Activated CD4-positive, alpha-beta T cell treated with anti-CD3 and anti-CD28 coated beads, Interleukin-2, Interleukin-6, amounts not matched to agents 100 ng/mL and 50 ng/mL, durations not matched to agents 16 hours and 8 hours (primary cell): ENCODE data around the gene CAMSAP2.

Experiments used
- DNase-seq: peaks from one replicate; pipeline ENCODE4 v3.0.0-alpha.2; 2020

The CAMSAP2 gene

DNA sequence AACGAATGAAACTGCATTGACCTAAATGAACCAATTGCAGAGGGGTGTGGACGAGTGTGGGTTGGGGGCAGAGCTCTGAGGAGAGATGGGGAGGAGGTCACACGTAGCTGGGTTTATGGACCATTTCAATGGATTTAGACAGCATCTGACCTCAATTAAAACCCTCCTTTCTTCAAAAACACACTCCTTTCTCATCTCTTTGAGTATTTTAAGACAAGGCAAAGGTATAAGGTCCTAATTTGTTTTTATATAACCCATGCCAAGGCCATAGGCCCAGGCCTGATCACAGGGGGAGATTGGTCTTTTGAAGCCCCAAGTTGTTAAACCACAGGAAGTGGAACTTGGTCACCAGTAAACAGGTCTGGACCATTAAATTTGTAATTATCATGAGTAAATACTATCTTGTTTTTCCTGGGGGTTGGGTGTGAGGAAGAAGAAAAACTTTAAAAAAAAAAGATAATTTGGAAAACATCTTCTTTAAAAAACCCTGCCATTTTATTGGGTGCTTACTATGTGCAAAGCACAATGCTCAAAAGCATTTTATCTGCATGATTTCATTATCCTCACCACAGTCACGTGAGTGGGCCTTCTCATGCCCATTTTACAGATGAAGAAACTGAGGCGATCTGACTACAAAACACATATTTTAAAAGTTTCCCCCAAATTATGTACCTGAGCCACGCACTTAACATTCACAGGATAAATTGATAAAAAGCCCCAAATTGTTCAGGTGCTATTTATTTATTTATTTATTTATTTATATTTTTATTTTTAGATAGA, 147.1 kb downstream of the CAMSAP2 start:
- no peak for DNase-seq

DNA sequence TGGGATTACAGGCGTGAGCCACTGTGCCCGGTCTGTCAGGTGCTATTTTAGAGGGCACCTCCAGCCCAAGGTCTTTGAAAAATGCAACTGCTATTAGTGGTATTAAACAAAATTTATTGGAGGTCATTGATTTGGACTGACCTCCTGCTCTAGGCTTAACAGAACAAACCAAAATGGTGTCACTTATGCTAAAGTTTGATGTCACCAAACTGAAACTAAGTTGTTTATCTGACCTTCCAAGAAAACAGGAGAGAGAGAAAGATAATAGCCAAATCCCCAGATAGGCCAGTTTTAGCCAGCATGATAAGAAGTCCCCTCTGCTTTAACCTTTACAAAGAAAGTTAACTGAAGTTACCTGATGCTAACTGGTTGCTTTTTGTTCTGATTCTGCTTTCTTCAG, 147.9 kb downstream of the CAMSAP2 start:
- DNase-seq, result no peak

DNA sequence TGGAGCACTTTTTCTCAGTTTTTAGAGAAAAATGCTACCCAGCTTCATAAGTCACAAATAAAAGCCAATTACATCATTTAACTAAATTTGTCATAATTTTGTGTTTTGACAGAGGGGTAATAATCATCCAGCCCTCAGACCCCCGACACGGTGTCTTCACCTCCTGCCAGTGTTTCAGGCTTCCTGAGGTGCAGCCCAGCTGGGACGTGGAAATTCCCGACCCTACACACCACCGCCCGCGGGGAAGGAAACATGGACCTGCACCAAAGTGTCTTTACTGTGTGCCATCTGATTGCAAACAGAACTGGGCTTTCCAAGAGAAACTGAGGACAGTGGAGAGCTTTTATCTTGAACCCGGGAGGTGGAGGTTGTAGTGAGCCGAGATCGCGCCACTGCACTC, 148.3 kb downstream of the CAMSAP2 start:
- DNase-seq, result no peak

GRCh38 chr1:200887772-200888348, 149.2 kb downstream of the CAMSAP2 start:
- DNase-seq, result no peak

GRCh38 chr1:200888349-200888838, 149.7 kb downstream of the CAMSAP2 start:
- DNase-seq, result peak; percentile 76

GRCh38 chr1:200889571-200889970, 150.9 kb downstream of the CAMSAP2 start:
- DNase-seq, result peak; percentile 68

GRCh38 chr1:200890027-200890426, 151.3 kb downstream of the CAMSAP2 start:
- no peak for DNase-seq

DNA sequence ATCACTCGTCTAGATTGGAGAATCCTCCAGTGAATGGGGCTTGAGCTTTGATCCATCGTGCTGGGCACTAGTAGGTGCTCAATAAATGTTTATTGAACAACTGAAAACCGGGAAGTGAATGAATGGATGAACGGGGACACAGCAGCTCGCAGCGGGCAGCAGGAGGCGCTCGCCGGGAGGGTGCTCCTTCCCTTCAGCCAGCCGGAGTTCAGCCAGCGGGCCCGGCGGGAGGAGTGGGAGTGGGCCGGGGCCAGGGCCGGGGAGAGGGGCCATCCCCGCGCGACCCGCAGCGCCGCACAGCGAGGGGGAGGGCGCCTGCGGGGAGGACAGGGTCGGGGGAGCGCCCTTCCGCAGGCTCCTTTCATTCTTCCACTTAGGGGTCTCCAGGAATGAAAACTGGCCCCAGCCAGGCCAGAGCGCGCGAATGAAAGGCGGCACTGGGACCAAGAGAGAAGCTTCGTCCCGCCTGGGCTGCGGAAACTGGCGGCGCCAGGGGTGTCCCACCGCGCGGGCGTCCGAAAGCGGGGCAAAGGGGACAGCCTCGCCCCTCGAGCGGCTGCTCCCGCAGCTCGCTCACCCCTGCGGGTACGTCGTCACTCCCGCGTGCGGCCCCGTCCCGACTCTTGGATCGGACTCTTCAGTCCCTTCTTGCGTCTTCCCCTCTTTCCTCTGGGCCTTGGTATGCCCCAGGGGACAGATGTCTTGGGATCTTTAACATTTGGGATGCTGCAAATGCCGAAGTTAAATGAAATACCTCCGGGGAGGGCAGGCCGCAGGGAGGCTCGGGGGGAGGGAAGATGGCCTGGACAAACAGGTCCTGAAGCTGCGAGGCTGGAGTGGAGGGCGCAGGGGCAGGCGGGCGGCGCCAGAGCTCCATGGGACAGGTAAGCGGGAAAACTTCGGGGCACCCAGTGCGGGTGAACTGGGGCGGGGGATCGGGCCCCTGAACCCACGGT, 152.4 kb downstream of the CAMSAP2 start:
- DNase-seq, result no peak

DNA sequence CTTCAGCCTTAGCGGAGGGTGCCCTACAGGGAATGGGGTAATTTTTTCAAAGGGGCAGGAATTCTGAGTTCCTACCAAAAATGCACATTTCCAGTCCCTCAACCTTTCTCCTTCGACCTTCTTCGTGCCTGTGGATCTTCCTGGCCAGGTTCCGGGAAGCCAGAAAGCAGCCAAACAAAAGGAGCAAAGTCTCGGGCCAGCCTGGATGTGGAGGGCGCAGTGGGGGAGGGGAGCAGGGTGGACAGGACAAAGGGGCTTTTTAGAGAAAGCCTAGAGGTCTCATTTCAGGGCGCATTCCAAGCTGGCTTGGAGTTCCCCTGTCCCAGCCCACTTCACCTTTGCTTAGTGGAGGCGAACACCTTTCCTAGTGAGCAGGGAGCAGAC, 153.1 kb downstream of the CAMSAP2 start:
- DNase-seq, result no peak

DNA sequence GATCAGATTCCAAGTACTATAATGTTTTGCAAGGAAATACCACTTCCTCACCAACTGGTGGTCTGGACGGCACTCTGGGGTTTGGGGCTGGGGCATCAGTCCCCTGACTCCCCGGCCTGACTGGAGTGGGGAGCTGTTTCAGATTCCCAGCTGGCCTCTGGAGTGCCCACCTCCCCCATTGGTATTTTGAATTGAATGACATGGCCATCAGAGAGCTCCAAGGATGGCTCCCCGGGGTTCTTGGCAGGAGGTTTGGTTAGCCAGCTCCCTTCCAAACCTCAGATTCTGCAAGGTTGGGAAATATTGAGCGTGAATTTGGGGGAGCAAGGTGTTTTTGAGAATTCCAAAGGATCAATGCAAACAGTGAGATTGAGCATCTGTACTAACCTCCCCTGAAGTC, 153.9 kb downstream of the CAMSAP2 start:
- no peak for DNase-seq

- no peak for DNase-seq
Observed at GRCh38 chr1:200892958-200893357, 154.3 kb downstream of the CAMSAP2 start.

GRCh38 chr1:200893411-200893901, 154.8 kb downstream of the CAMSAP2 start:
- DNase-seq, result no peak

DNA sequence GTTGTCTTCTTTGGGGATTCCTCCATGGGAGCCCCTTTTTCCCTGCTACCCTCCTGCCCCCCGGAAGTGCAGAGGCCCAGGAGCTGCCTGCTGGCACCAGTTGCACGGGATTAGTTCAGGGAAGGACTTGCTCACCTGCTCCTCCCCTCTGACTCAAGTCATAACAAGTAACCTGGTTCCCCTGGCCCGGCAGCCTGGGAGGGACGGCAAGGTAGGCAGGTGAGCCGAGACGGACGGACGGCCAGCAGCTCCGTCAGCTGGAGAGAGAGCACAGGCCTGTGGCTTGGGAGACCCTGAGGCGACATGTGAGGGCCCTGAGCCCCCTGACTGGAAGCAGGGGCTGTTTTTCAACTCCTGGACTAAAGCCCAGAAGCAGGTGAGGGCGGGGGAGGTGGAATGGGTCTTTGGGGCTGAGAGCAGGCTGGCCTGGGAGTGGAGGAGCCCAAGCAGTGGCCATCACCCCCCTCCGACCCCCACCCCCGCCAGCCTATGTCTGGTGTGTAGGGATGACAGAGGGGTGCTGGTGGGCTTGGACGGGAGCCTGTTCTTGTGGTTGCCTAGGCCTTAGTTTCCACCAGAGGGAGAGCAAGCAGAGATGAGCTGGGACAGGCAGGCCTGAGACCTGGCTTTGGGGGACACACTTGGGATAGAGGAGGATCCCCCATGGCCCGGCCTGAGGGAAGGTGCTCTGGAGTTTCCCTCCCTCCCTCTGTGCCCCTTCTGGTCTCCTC, 156.2 kb downstream of the CAMSAP2 start, which contains the start of gene INAVA:
TSS of gene INAVA (plus strand) at position 189 of the 731 bp plus-strand sequence. CDS start 3,501 bp downstream, outside the sequence.
- no peak for DNase-seq

- DNase-seq, result no peak
Observed at GRCh38 chr1:200895443-200895789, 156.7 kb downstream of the CAMSAP2 start.

DNA sequence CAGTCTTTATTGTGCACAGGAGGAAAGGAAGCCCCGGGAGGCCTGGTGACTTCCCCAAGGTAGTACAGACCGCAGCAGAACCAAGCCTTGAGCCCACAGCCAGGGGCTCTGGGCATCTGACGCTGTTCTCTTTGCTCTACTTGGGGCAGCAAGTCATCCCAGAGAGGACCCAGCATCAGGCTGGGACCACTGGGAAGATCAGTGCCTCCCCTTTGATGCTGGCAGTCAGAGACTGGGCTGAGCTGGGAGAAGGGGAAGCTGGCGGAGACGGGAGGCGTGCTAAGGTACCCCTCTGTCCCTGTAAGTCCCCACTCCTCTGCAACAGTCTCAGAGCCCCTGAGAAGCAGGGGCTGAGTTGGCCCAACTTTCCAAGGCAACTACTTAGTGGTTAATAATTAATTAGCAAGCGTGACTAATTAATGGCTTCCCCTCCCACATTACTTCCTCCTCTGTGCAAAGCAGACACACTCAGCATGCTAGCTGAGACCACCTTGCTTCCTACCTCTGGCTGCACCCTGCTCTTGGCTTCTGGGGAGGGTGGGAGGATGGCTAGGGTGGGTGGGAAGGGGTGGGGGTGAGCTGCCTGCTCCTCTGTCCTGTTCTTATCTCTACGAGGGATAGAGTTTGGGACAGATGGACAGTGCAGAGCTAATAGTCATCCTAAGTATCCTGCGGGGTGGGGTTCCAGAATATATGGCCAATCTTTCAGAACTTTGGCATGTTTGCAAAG, 157.3 kb downstream of the CAMSAP2 start:
- no peak for DNase-seq

DNA sequence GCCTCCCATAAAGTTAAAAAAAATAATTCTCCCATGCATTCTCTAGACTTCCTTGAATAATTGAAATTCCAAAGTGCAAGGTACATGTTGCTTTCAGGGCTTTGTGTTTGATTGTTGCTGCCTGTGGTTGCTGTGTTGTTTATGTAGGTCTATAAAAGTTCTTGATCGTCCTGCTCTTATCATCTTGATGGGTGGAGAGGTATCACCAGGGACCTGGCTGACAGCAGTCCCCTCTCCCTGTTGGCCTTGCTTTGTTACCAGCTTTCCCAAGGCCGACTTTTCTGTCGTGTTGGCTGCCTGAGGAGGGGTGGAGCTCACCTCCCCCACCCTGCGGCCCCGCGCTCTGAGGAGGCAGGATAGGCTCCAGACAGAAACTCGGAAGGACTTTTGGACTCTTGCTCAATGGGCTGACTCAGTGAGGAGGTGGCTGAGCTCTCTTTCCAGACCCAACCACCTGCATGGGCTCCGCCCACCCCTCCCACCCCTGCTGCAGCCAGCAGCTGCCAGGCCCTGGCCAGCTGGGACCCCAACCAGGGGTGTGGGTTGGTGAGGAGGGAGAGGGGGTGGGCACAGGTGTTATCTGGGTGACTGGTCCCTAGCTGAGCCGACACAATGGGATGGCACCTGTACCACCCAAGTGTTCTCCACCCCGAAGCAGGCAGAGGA, 158.0 kb downstream of the CAMSAP2 start:
- DNase-seq, result no peak

DNA sequence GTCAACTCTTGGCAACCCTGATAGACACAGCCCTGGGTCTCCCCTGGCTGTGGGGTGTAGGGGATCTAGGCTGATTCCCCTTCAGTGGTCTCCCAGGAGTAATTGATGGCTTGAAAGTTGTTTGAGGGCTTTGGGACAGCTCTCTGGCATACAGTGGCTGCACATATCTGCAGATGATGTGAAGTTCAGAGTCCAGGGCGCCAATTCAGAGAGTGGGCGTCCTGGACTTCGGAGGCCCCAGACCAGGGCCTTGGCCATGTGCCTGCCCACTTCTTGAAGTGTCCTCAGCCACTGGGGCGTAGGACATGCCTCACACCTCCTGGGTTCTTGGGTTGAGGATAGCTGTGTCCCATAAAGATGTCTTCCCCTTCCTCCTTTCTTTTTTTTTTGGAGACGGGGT, 158.6 kb downstream of the CAMSAP2 start:
- no peak for DNase-seq

- DNase-seq, result no peak
Observed at GRCh38 chr1:200899015-200899386, 160.3 kb downstream of the CAMSAP2 start.

GRCh38 chr1:200899451-200899915, 160.8 kb downstream of the CAMSAP2 start:
- DNase-seq, result no peak

DNA sequence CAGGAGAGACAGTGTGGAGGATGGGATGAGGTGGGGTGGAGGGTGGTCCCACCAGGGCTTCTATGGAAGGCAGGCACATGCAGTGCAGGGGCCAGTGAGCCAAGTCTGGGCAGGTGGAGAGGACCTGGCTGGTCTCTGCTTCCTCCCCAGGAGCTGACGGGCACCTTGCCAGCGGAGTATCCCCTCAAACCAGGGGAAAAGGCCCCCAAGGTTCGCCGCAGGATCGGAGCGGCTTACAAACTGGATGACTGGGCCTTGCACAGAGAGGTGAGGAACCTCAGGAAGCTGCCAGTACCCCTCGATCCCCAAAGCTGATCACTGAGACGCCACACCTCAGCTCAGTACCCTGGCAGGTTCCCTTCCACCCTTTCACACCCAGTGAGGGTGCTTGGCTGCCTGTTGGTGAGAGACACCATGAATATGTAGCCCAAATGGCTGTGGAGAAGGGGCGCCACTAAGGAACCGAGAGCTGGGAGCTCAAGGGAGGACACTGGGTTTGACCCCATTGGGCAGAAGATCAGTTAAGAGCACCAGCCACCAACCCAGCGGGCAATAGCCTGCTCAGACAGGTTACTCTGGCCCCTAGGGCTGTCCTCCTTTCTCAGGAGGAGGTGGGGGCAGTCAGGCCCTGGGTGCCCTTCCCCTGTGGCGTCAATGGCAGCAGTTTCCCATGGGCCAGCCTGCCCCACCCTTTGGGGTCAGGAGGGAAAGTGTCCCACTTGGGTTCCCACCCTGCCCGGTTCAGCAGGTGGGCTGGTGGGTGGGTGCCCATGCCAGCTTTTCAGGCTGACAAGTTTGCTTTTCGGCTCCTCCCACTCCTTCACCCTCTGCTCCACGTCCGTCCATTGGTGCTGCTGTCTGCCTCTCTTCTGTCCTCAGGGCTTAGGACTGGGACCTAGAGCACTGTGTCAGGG, 161.5 kb downstream of the CAMSAP2 start:
- DNase-seq, result no peak
